HuH-7 (cell line): ENCODE measurements around the gene C19orf44.

Source experiments
- DNase-seq: peaks from one replicate; pipeline ENCODE4 v3.0.0; 2011; ENCODE audit warnings: low spot score

Gene C19orf44

GRCh38 chr19:16518061-16518460 is 21.9 kb downstream of the C19orf44 start:
- no peak for DNase-seq

GRCh38 chr19:16518483-16519229 is 22.5 kb downstream of the C19orf44 start:
- no peak for DNase-seq

- DNase-seq, result no peak
Measured at GRCh38 chr19:16519230-16519687, 23.1 kb downstream of the C19orf44 start.

- DNase-seq, result no peak
Measured at GRCh38 chr19:16520074-16520973, 24.1 kb downstream of the C19orf44 start.

- DNase-seq, result no peak
Measured at GRCh38 chr19:16520986-16521624, 24.9 kb downstream of the C19orf44 start.

GRCh38 chr19:16521715-16522289 is 25.6 kb downstream of the C19orf44 start:
- no peak for DNase-seq

GRCh38 chr19:16522559-16523377 is 26.6 kb downstream of the C19orf44 start:
- DNase-seq, result no peak

- no peak for DNase-seq
Measured at GRCh38 chr19:16524991-16525734, 29.0 kb downstream of the C19orf44 start.

GRCh38 chr19:16525751-16526481 is 29.7 kb downstream of the C19orf44 start:
- no peak for DNase-seq

- DNase-seq, result no peak
Measured at GRCh38 chr19:16527334-16527935, 31.2 kb downstream of the C19orf44 start.

- DNase-seq, result no peak
Measured at GRCh38 chr19:16527971-16528521, 31.9 kb downstream of the C19orf44 start.

- no peak for DNase-seq
Measured at GRCh38 chr19:16529466-16530144, 33.4 kb downstream of the C19orf44 start.

GRCh38 chr19:16530540-16531379 is 34.6 kb downstream of the C19orf44 start:
- DNase-seq, result no peak

- no peak for DNase-seq
Measured at GRCh38 chr19:16531380-16531669, 35.1 kb downstream of the C19orf44 start.

- DNase-seq, result no peak
Measured at GRCh38 chr19:16532440-16533234, 36.4 kb downstream of the C19orf44 start.

- no peak for DNase-seq
Measured at GRCh38 chr19:16535381-16535780, 39.2 kb downstream of the C19orf44 start.

GRCh38 chr19:16536130-16536529 is 39.9 kb downstream of the C19orf44 start:
- DNase-seq, result no peak
